ENCODE results near the gene PKD1.

DNA sequence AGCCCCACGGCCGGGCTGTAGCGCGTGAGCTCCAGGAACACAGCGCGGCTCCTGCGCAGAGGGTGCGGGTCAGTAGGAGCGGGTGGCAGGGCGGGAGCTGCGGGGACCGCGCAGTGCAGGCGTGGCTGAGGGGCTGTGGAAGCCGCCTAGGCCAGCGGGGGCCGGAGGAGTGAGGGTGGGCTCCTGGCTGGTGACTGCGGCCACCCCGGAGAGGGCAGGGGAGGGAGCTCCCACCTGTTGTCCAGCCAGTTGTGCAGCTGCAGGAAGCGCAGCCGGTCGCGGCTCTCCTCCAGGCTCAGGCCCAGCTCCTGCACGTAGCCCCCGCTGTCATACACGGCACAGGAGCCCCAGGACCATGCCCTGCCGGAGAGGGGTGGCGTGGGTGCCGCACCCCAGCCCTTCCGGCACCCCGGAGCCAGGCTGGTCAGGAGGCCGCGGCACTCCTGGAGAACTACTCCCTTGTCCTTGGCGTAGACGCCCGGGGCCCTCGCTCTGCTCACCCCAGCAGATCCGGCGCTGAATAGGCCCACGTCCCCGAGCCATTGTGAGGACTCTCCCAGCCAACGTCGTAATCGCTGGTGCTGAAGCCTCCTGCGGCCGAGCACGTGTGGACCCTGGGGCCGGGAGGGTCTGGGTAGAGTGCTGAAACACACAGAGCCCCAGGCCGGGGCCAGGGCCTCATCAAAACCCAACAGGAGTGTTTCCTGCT is 44.0 kb downstream of the PKD1 start:
- TF ChIP-seq MAX (IDR thresholded peaks at IDR 0.05; ENCODE audit: low read depth, low read length), result no peak
- no peak for TF ChIP-seq CTCF (IDR thresholded peaks at IDR 0.05; ENCODE audit: low read depth, low read length)

Measured in NB4 (cell line).